PC-3 (cell line): ENCODE measurements around the gene CPEB3. TPM values are rescaled to one million over a fixed set of nuclear protein-coding genes. Genes with fewer than 3 reads are reported as not detected.

Experiments used
- ATAC-seq: fragments of 200-7000 bp; cut with Tn5 transposase; 2 replicates; pipeline ENCODE4 v1.9.1; 2020; ENCODE audit warnings: mild to moderate bottlenecking, moderate library complexity
- BruUV-seq: library from RNA; stranded (reverse); fragments of 400-500 nt; replicated peaks from 2 replicates; lab custom pipeline; 2021; lab: Mats Ljungman, UMichigan
- CTCF ChIA-PET: fragments of 300-600 bp; sonication (Branson Sonifier 250); formaldehyde crosslinking; loops from one replicate; lab custom pipeline; 2022; ENCODE audit warnings: antibody characterized with exemption; lab: Charles Lee
- POLR2A ChIA-PET: fragments of 300-600 bp; sonication (Branson Sonifier 250); formaldehyde crosslinking; loops from one replicate; lab custom pipeline; 2022; ENCODE audit warnings: antibody characterized with exemption; ENCODE audit not compliant: unreplicated experiment; lab: Charles Lee
- DNase-seq: peaks from one replicate; pipeline ENCODE4 v3.0.0-alpha.2; 2015
- H2AFZ ChIP-seq: fragments of 300-600 bp; sonication (generic); 2 replicates; pipeline ENCODE4 v1.6.0; 2016; ENCODE audit warnings: antibody characterized with exemption, low read length
- H3F3A ChIP-seq: fragments of 300-600 bp; sonication (generic); one replicate; pipeline ENCODE4 v1.6.0; 2017; ENCODE audit warnings: antibody characterized with exemption, low read length, control low read depth, mild to moderate bottlenecking; ENCODE audit not compliant: unreplicated experiment
- H3K27ac ChIP-seq: fragments of 300-600 bp; sonication (generic); 2 replicates; pipeline ENCODE4 v1.5.1; 2016; ENCODE audit warnings: mild to moderate bottlenecking, low read length
- H3K27me3 ChIP-seq: fragments of 300-600 bp; sonication (generic); 2 replicates; pipeline ENCODE4 v1.6.1; 2016; ENCODE audit warnings: low read length, mixed read lengths
- H3K36me3 ChIP-seq: fragments of 300-600 bp; sonication (generic); 2 replicates; pipeline ENCODE4 v1.6.1; 2016; ENCODE audit warnings: low read depth, mixed run types, low read length, mixed read lengths
- H3K4me1 ChIP-seq: fragments of 300-600 bp; sonication (generic); 2 replicates; pipeline ENCODE4 v1.5.1; 2016; ENCODE audit warnings: low read length; ENCODE audit not compliant: insufficient read depth
- H3K4me2 ChIP-seq: fragments of 300-600 bp; sonication (generic); 2 replicates; pipeline ENCODE4 v1.6.0; 2016; ENCODE audit warnings: low read length
- H3K4me3 ChIP-seq: fragments of 300-600 bp; sonication (generic); 2 replicates; pipeline ENCODE4 v1.5.1; 2016; ENCODE audit warnings: mild to moderate bottlenecking, low read length, mixed read lengths
- H3K79me2 ChIP-seq: fragments of 300-600 bp; sonication (generic); 2 replicates; pipeline ENCODE4 v1.6.1; 2017; ENCODE audit warnings: low read length, mixed read lengths
- H3K9ac ChIP-seq: fragments of 300-600 bp; sonication (generic); 2 replicates; pipeline ENCODE4 v1.6.0; 2016; ENCODE audit warnings: mild to moderate bottlenecking, low read length
- H3K9me2 ChIP-seq: fragments of 300-600 bp; sonication (generic); replicated peaks from 2 replicates; pipeline ENCODE4 v1.6.1; 2016; ENCODE audit warnings: mixed run types, low read length, mixed read lengths
- H3K9me3 ChIP-seq: fragments of 300-600 bp; sonication (generic); 2 replicates; pipeline ENCODE4 v1.6.1; 2016; ENCODE audit warnings: low read length, mixed read lengths
- H4K20me1 ChIP-seq: fragments of 300-600 bp; sonication (generic); 2 replicates; pipeline ENCODE4 v1.6.1; 2016; ENCODE audit warnings: low read length, mixed read lengths
- EZH2 ChIP-seq: fragments of 300-600 bp; sonication (generic); IDR thresholded peaks from one replicate; pipeline ENCODE4 v1.6.1; 2017; ENCODE audit warnings: antibody characterized with exemption, mild to moderate bottlenecking, low read length; ENCODE audit not compliant: unreplicated experiment
- EZH2phosphoT487 ChIP-seq: fragments of 300-600 bp; sonication (generic); IDR thresholded peaks from 2 replicates; pipeline ENCODE4 v1.6.1; 2018; ENCODE audit warnings: mild to moderate bottlenecking, antibody characterized with exemption, low read length, borderline replicate concordance
- intact Hi-C: fragments of 100-400 bp; cut with micrococcal nuclease; formaldehyde crosslinking; loops from 2 replicates; pipeline ENCODE4 v1.9.0; 2023
- total RNA-seq: library from RNA; depleted of rRNA; stranded (reverse); fragments of >200 nt; gene quantifications from 2 replicates; pipeline ENCODE4 v1.2.3, GENCODE V29; 2014
- TF ChIP-seq, protein P1 (sequence below): fragments of 300-600 bp; sonication (generic); conservative IDR thresholded peaks from 2 replicates; pipeline ENCODE4 v1.5.1; 2017; ENCODE audit warnings: antibody characterized with exemption, low read depth, mild to moderate bottlenecking, low read length

CPEB3 gene
- total RNA-seq, 1 experiment from 2014 or later, result 0.80 TPM

DNA sequence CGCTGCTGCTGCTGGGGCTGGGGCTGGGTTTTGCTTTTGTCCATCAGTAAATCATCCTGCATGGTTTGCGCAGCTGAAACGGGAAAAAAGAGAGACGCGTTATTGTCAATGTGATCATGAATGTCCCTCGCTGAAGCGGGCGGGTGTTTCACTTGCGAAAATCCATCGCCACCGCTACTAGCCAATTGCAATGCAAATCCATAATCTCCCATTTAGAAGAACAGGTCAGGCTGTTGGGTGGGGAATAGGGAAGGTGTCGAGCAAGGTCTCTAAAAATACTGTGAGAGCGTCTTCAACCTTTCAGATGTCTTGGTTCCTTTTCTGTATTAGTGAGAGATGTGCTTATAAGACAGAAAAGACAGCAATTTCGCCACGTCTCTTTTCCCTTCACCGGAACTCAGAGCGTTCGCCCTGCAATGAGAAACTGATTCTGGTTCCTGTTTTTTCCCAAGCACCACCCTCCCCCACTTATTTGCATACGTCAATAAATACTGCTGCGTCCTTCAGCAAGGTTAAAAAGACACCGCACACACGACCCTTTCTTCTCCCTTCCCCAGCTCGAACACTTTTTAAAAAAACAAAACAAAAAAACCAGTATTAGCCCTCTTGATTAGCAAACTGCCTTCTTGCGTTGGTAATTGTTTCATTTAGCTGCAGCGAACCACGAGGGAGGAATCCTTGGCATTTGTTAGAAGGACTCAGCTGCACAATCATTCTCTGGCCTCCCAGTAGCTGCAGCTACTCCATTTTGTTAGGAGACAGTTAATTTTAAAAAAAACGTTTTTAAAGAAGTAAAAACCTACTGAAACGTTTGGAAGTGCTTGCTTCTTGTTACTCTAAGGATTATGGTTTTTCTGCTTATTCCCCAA lies 50.4 kb downstream of the CPEB3 start:
- ATAC-seq, result peak; percentile 39
- H3K27me3 ChIP-seq, result no peaks in the 10 kb centered on the region
- H3K9me2 ChIP-seq, result no peaks in the 10 kb centered on the region
- H3K4me3 ChIP-seq, result peak overlapping the region; percentile 75
- CTCF ChIA-PET, result no interaction called here
- no peaks in the 10 kb centered on the region for H3F3A ChIP-seq
- H3K79me2 ChIP-seq, result 0 out of 2 replicates have a peak, but pooled peaks cover 8% of the 10 kb centered on the region
- no peaks in the 10 kb centered on the region for H3K9me3 ChIP-seq
- no peaks in the 10 kb centered on the region for H3K36me3 ChIP-seq
- BruUV-seq, result TSS peak; percentile 42
- H3K4me1 ChIP-seq, result peaks cover 45% of the 10 kb centered on the region
- POLR2A ChIA-PET, result interaction anchor here (0.6 kb wide), 1 partner anchor 216 kb away, joined by 3 read pairs; no protein-coding TSS in a partner anchor
- DNase-seq, result peak; percentile 59
- no peaks in the 10 kb centered on the region for H4K20me1 ChIP-seq
- peak overlapping the region; percentile 78 for H2AFZ ChIP-seq
- TF ChIP-seq, protein P1, sequence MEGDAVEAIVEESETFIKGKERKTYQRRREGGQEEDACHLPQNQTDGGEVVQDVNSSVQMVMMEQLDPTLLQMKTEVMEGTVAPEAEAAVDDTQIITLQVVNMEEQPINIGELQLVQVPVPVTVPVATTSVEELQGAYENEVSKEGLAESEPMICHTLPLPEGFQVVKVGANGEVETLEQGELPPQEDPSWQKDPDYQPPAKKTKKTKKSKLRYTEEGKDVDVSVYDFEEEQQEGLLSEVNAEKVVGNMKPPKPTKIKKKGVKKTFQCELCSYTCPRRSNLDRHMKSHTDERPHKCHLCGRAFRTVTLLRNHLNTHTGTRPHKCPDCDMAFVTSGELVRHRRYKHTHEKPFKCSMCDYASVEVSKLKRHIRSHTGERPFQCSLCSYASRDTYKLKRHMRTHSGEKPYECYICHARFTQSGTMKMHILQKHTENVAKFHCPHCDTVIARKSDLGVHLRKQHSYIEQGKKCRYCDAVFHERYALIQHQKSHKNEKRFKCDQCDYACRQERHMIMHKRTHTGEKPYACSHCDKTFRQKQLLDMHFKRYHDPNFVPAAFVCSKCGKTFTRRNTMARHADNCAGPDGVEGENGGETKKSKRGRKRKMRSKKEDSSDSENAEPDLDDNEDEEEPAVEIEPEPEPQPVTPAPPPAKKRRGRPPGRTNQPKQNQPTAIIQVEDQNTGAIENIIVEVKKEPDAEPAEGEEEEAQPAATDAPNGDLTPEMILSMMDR, result no peak
- TF ChIP-seq EZH2, result no peak
- TF ChIP-seq EZH2phosphoT487, result no peak
- intact Hi-C loops, result loop anchor here (5.0 kb wide), 1 partner anchor 98 kb away; no protein-coding TSS in a partner anchor
- H3K27ac ChIP-seq, result 0 out of 2 replicates have a peak overlapping the region, but pooled peaks have one; percentile 4
- peak overlapping the region; percentile 94 for H3K4me2 ChIP-seq
- H3K9ac ChIP-seq, result peak overlapping the region; percentile 27; the same call in 1 of the 2 replicates

DNA sequence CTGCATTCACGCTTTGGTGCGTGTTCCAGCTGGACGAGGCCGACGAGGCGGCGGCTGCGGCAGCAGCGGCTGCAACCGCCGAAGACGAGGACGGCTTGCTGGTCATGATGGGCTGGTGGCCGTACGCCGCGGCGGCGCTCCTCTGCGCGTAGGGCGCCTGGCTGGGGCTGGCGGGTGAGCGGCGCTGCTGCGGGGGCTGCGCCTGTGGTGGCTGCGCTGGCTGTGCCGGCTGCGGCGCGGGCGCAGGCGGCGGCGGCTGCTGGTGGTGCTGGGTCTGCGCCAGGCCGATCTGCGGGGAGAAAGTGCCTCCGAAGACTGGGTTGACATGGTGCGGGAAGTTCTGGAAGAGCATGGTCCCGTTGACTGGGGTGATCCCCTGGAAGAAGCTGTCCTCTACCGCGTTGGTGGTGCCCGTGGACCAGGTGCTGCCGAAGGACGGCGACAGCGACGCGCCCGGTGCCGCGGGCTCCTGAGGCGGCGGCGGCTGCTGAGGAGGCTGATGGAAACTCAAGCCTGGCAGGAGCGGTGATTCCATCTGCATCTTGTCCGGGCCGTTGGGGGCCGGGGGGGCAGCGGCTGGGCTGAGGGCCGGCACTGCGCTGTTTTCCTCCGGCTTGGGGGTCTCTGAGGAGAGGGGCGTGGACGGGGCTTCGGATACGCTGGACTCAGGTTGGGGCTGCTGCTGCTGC lies 51.1 kb downstream of the CPEB3 start:
- ChIA-PET CTCF (no interaction called here), POLR2A (interaction anchor here (0.6 kb wide), 1 partner anchor 39 kb away, joined by 6 read pairs; no protein-coding TSS in a partner anchor)
- Histone ChIP-seq H3F3A (no peaks in the 10 kb centered on the region), H3K9ac (peak overlapping the region; percentile 27; the same call in 1 of the 2 replicates), H3K4me2 (peak overlapping the region; percentile 94), H3K27me3 (no peaks in the 10 kb centered on the region), H2AFZ (peak overlapping the region; percentile 78), H3K4me3 (peak overlapping the region; percentile 75), H3K9me2 (no peaks in the 10 kb centered on the region), H3K27ac (0 out of 2 replicates have a peak overlapping the region, but pooled peaks have one; percentile 12), H3K4me1 (peaks cover 39% of the 10 kb centered on the region), H4K20me1 (no peaks in the 10 kb centered on the region), H3K36me3 (no peaks in the 10 kb centered on the region), H3K9me3 (no peaks in the 10 kb centered on the region), H3K79me2 (0 out of 2 replicates have a peak, but pooled peaks cover 8% of the 10 kb centered on the region)
- TF ChIP-seq EZH2phosphoT487, result no peak
- TF ChIP-seq, protein P1, result no peak
- intact Hi-C loops, result loop anchor here (2.0 to 5.0 kb wide), 3 partner anchors 17 to 151 kb away; no protein-coding TSS in a partner anchor
- ATAC-seq (peak; percentile 25), DNase-seq (peak; percentile 23)
- BruUV-seq, result no TSS peak
